GM12891 (cell line): ENCODE results near the gene NEDD4.

Experiments used
- DNase-seq: peaks from one replicate; pipeline ENCODE4 v3.0.0; 2011; ENCODE audit warnings: low spot score; ENCODE audit not compliant: insufficient read length
- FAIRE-seq: peaks from 2 replicates; lab custom pipeline; 2011; peaks lifted over from hg19 to GRCh38; lab: Jason Lieb, UNC
- PAX5 ChIP-seq: IDR thresholded peaks from 2 replicates; pipeline ENCODE4 v1.6.1; 2011; ENCODE audit warnings: low read length, moderate library complexity, mild to moderate bottlenecking; ENCODE audit not compliant: insufficient read depth, severe bottlenecking
- POLR2A ChIP-seq: IDR thresholded peaks from 2 replicates; pipeline ENCODE4 v1.6.1; 2011; ENCODE audit warnings: low read depth, low read length, control low read depth
- POLR2AphosphoS5 ChIP-seq: IDR thresholded peaks from 2 replicates; pipeline ENCODE4 v1.6.1; 2011; ENCODE audit warnings: low read depth, low read length, control low read depth
- POU2F2 ChIP-seq: IDR thresholded peaks from 2 replicates; pipeline ENCODE4 v1.6.1; 2011; ENCODE audit warnings: low read depth, mild to moderate bottlenecking, control low read depth, low read length, moderate library complexity
- SPI1 ChIP-seq: IDR thresholded peaks from 2 replicates; pipeline ENCODE4 v1.6.1; 2011; ENCODE audit warnings: low read depth, low read length, control low read depth
- TAF1 ChIP-seq: IDR thresholded peaks from 2 replicates; pipeline ENCODE4 v1.6.1; 2011; ENCODE audit warnings: low read depth, low read length, control low read depth

NEDD4 gene

GRCh38 chr15:55820043-55820442, 173.4 kb downstream of the NEDD4 start:
- no peak for FAIRE-seq
- no peak for TF ChIP-seq POLR2AphosphoS5
- TF ChIP-seq SPI1 = no peak
- no peak for TF ChIP-seq POU2F2
- no peak for TF ChIP-seq PAX5
- TF ChIP-seq TAF1 = no peak
- no peak for TF ChIP-seq POLR2A
- DNase-seq = no peak

- DNase-seq = no peak
- no peak for FAIRE-seq
- TF ChIP-seq POLR2AphosphoS5 = no peak
- TF ChIP-seq PAX5 = no peak
- TF ChIP-seq POLR2A = no peak
Observed at GRCh38 chr15:55819397-55820034, 173.9 kb downstream of the NEDD4 start.

GRCh38 chr15:55816017-55816416, 177.4 kb downstream of the NEDD4 start:
- TF ChIP-seq TAF1 = no peak
- no peak for TF ChIP-seq POLR2AphosphoS5
- TF ChIP-seq SPI1 = no peak
- no peak for TF ChIP-seq POU2F2
- no peak for TF ChIP-seq POLR2A
- no peak for DNase-seq
- FAIRE-seq = no peak

- no peak for DNase-seq
- TF ChIP-seq POLR2AphosphoS5 = no peak
- no peak for TF ChIP-seq TAF1
- TF ChIP-seq SPI1 = no peak
- no peak for FAIRE-seq
Observed at GRCh38 chr15:55802600-55803376, 190.6 kb downstream of the NEDD4 start.

GRCh38 chr15:55800216-55800615, 193.2 kb downstream of the NEDD4 start:
- no peak for TF ChIP-seq POLR2A
- no peak for TF ChIP-seq TAF1
- TF ChIP-seq SPI1 = no peak
- no peak for TF ChIP-seq POU2F2
- no peak for TF ChIP-seq POLR2AphosphoS5
- no peak for TF ChIP-seq PAX5
- DNase-seq (no peak), FAIRE-seq (no peak)

- FAIRE-seq = peak; percentile 71
- DNase-seq = peak; percentile 25
- no peak for TF ChIP-seq POLR2AphosphoS5
- no peak for TF ChIP-seq SPI1
- TF ChIP-seq POLR2A = no peak
- TF ChIP-seq POU2F2 = no peak
- TF ChIP-seq PAX5 = no peak
- no peak for TF ChIP-seq TAF1
Observed at GRCh38 chr15:55799291-55800212, 193.9 kb downstream of the NEDD4 start.

- no peak for FAIRE-seq
- TF ChIP-seq POLR2A (no peak), TAF1 (no peak), POU2F2 (no peak), PAX5 (no peak), SPI1 (no peak), POLR2AphosphoS5 (no peak)
- no peak for DNase-seq
Observed at GRCh38 chr15:55796321-55796965, 197.0 kb downstream of the NEDD4 start.

GRCh38 chr15:55795031-55795430, 198.4 kb downstream of the NEDD4 start:
- DNase-seq = no peak
- TF ChIP-seq PAX5 (no peak), POLR2AphosphoS5 (no peak), POLR2A (no peak), SPI1 (no peak), POU2F2 (no peak), TAF1 (no peak)
- FAIRE-seq = no peak

- FAIRE-seq = no peak
- TF ChIP-seq POLR2AphosphoS5 = no peak
- TF ChIP-seq SPI1 = no peak
- TF ChIP-seq POU2F2 = no peak
- TF ChIP-seq POLR2A = no peak
- TF ChIP-seq PAX5 = no peak
- TF ChIP-seq TAF1 = no peak
- DNase-seq = no peak
Observed at GRCh38 chr15:55791551-55792400, 201.6 kb downstream of the NEDD4 start.
